Tibial nerve (tissue), 3 donors: ENCODE results near the gene NKAIN2.

Experiments
- POLR2A ChIP-seq, 2 donors: fragments of 450-650 bp; IDR thresholded peaks; one replicate each; pipeline ENCODE4 v1.6.1; 2017; ENCODE audit warnings: antibody characterized with exemption in 2 of 2, mild to moderate bottlenecking in 2 of 2, moderate library complexity in 2 of 2
- TF ChIP-seq, protein P1 (sequence below), 5 experiments: fragments of 200-600 bp in 3 of 5; fragments of 450-650 bp in 2 of 5; sonication (generic) in 3 of 5; IDR thresholded peaks; one replicate each; pipeline ENCODE4 v1.5.1; 2016 to 2019; ENCODE audit warnings: antibody characterized with exemption in 5 of 5, mild to moderate bottlenecking in 3 of 5, moderate library complexity in 2 of 5

DNA sequence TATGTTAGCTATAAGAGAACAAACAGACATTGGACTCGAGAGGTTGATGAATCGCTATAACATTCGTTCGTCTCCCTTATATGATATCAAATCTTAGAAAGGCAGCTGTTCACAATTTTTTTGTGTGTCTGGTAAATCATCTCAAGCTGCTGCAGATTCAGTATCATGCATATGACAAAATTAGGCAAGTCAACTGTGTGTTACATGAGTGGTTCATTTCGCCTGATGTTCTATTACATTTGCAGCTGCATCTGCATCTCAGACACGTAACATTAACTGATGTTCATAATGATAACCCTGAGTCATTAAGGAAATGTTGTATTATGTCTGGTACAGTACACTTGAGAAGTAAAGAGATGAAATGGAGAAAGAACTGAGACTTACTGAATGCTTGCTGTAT, 92.1 kb downstream of the NKAIN2 start:
- TF ChIP-seq, protein P1, sequence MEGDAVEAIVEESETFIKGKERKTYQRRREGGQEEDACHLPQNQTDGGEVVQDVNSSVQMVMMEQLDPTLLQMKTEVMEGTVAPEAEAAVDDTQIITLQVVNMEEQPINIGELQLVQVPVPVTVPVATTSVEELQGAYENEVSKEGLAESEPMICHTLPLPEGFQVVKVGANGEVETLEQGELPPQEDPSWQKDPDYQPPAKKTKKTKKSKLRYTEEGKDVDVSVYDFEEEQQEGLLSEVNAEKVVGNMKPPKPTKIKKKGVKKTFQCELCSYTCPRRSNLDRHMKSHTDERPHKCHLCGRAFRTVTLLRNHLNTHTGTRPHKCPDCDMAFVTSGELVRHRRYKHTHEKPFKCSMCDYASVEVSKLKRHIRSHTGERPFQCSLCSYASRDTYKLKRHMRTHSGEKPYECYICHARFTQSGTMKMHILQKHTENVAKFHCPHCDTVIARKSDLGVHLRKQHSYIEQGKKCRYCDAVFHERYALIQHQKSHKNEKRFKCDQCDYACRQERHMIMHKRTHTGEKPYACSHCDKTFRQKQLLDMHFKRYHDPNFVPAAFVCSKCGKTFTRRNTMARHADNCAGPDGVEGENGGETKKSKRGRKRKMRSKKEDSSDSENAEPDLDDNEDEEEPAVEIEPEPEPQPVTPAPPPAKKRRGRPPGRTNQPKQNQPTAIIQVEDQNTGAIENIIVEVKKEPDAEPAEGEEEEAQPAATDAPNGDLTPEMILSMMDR (IDR thresholded peaks at IDR 0.05), result no peak
- no peak for TF ChIP-seq POLR2A (IDR thresholded peaks at IDR 0.05)
